ENCODE measurements around the gene ZNF638.

Gene ZNF638, protein sequence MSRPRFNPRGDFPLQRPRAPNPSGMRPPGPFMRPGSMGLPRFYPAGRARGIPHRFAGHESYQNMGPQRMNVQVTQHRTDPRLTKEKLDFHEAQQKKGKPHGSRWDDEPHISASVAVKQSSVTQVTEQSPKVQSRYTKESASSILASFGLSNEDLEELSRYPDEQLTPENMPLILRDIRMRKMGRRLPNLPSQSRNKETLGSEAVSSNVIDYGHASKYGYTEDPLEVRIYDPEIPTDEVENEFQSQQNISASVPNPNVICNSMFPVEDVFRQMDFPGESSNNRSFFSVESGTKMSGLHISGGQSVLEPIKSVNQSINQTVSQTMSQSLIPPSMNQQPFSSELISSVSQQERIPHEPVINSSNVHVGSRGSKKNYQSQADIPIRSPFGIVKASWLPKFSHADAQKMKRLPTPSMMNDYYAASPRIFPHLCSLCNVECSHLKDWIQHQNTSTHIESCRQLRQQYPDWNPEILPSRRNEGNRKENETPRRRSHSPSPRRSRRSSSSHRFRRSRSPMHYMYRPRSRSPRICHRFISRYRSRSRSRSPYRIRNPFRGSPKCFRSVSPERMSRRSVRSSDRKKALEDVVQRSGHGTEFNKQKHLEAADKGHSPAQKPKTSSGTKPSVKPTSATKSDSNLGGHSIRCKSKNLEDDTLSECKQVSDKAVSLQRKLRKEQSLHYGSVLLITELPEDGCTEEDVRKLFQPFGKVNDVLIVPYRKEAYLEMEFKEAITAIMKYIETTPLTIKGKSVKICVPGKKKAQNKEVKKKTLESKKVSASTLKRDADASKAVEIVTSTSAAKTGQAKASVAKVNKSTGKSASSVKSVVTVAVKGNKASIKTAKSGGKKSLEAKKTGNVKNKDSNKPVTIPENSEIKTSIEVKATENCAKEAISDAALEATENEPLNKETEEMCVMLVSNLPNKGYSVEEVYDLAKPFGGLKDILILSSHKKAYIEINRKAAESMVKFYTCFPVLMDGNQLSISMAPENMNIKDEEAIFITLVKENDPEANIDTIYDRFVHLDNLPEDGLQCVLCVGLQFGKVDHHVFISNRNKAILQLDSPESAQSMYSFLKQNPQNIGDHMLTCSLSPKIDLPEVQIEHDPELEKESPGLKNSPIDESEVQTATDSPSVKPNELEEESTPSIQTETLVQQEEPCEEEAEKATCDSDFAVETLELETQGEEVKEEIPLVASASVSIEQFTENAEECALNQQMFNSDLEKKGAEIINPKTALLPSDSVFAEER (N-terminal part only)

DNA sequence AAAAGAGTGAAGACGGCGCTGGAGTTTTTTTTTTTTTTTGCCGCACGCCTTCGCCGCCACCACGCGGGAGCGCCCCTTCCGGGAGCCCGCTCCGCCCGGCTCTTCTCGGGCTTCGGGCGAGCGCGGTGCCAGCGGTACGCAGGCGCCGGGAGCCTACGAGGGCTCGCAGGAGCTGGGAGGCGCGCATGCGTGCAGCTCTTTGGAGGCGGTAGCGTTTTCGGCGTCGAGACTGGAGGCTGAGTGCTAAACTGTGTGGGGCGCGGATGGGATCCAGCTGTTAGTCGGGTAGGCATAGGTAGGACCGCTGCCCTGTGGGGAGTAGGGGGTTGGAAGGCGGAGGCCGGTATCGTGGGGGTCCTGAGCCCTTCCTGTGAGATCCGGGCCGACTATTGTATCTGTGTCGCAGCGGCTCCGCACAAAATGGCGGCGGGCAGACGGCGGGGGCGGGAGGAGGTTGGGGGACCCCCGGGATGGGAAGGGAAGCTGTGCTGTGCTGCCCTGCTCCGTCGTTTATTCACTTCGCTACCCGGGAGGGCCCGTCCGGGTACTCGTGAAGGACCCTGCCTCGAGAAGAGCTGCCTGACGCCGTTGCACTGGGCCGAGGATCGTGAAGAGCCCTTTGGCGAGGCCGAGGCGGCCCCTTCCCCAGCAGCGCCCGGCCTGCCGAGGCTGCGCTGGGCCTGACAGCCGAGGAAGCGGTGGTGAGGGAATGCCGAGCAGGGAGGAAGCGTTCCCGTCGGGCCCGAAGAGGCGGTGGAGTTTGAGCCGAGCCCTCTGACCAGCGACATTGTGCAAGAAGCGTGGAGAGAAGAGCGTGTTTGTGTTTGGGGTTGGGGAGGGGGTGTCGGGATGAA lies at the start of gene ZNF638:
ZNF638 (plus strand) TSS at position 202 of the 854 bp plus-strand sequence. CDS start 17,173 bp downstream, outside the sequence.
- peak within 1 kb of the TSS; percentile 91 for H3K9ac ChIP-seq (ENCODE audit: low read length)
- peaks cover 9% of the 10 kb centered on the region for H3K36me3 ChIP-seq (ENCODE audit: control insufficient read depth, low read depth, low read length)
- peaks cover 22% of the 10 kb centered on the region for H3K4me1 ChIP-seq (ENCODE audit: control insufficient read depth, low read depth, low read length)
- peak within 1 kb of the TSS; percentile 48 for H3K27ac ChIP-seq (ENCODE audit: low read length)
- peak within 1 kb of the TSS; percentile 96 for H3K4me3 ChIP-seq (ENCODE audit: low read length)
- H3K27me3 ChIP-seq (ENCODE audit: control insufficient read depth, insufficient read depth, low read length): no peaks in the 10 kb centered on the region
- H3K9me3 ChIP-seq (ENCODE audit: control insufficient read depth, low read depth, low read length): no peaks in the 10 kb centered on the region

DNA sequence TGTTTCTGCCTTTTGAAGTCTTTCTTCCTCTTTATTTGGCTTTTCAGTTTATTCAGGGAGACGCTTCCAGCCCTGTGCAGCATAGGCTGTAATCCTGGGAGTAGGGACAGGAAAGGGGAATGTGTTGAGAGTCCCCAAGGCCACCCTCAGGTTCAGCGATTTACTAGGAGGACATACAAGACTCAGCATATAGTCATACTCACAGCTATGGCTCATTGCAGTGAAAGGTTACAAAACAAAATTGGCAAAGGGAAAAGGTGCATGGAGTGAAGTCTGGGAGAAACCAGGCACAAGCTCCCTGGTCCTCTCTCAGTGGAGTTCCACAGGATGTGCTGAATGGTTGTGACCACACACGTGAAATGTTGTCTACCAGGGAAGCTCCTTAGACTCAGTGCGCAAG lies 49.6 kb upstream of the ZNF638 start:
- H3K27ac ChIP-seq (ENCODE audit: low read length): no peak overlapping the region
- H3K4me3 ChIP-seq (ENCODE audit: low read length): no peak overlapping the region
- no peaks in the 10 kb centered on the region for H3K9me3 ChIP-seq (ENCODE audit: control insufficient read depth, low read depth, low read length)
- no peaks in the 10 kb centered on the region for H3K36me3 ChIP-seq (ENCODE audit: control insufficient read depth, low read depth, low read length)
- H3K27me3 ChIP-seq (ENCODE audit: control insufficient read depth, insufficient read depth, low read length): peaks cover 23% of the 10 kb centered on the region
- peaks cover 18% of the 10 kb centered on the region for H3K4me1 ChIP-seq (ENCODE audit: control insufficient read depth, low read depth, low read length)
- no peak overlapping the region for H3K9ac ChIP-seq (ENCODE audit: low read length)

DNA sequence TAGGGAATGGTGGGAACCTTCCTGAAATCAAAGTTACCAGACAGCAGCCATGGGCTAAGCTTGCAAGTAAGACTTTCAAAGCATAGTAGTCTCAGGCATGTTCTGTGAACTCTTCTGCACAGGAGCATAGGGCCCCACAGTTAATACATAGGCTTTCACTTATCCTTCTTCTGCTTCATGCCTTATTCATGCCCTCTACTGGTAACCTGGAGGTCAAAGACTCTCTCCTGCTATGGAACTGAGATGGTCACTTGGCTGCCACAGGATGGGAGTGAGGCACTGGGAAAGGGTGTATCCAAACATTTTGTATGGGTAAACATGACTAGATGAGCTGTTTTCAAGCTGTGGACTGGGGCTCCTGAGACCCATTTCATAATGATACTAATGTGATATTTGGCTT lies 49.1 kb upstream of the ZNF638 start:
- H3K27me3 ChIP-seq (ENCODE audit: control insufficient read depth, insufficient read depth, low read length): peaks cover 17% of the 10 kb centered on the region

DNA sequence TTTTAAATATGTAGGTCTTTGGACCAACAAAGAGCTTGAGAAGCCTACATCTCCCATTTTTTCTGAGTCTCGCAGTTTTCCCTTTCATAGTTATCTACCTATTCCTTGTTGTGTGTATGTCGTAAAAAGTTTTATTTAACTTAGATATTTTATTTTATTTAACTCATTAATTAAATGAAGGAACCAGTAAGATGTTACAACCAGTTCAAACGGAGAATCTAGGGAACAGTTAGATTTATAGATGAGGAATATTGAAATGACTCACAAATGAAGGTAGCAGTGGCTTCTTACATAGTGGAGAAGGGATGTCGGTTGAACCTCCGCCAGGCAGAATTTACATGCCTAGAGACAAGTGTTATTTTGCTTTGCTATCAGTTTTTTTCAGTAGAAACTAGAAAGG lies 48.5 kb upstream of the ZNF638 start:
- H3K4me3 ChIP-seq (ENCODE audit: low read length): no peak overlapping the region
- no peak overlapping the region for H3K9ac ChIP-seq (ENCODE audit: low read length)
- H3K4me1 ChIP-seq (ENCODE audit: control insufficient read depth, low read depth, low read length): peaks cover 16% of the 10 kb centered on the region
- H3K27ac ChIP-seq (ENCODE audit: low read length): no peak overlapping the region
- H3K36me3 ChIP-seq (ENCODE audit: control insufficient read depth, low read depth, low read length): no peaks in the 10 kb centered on the region
- peaks cover 11% of the 10 kb centered on the region for H3K27me3 ChIP-seq (ENCODE audit: control insufficient read depth, insufficient read depth, low read length)
- H3K9me3 ChIP-seq (ENCODE audit: control insufficient read depth, low read depth, low read length): no peaks in the 10 kb centered on the region

More for the DNA sequence above, 49.1 kb upstream of the ZNF638 start:
- H3K36me3 ChIP-seq (ENCODE audit: control insufficient read depth, low read depth, low read length): no peaks in the 10 kb centered on the region
- no peaks in the 10 kb centered on the region for H3K9me3 ChIP-seq (ENCODE audit: control insufficient read depth, low read depth, low read length)
- H3K4me3 ChIP-seq (ENCODE audit: low read length): no peak overlapping the region
- peaks cover 18% of the 10 kb centered on the region for H3K4me1 ChIP-seq (ENCODE audit: control insufficient read depth, low read depth, low read length)
- H3K9ac ChIP-seq (ENCODE audit: low read length): no peak overlapping the region
- no peak overlapping the region for H3K27ac ChIP-seq (ENCODE audit: low read length)

DNA sequence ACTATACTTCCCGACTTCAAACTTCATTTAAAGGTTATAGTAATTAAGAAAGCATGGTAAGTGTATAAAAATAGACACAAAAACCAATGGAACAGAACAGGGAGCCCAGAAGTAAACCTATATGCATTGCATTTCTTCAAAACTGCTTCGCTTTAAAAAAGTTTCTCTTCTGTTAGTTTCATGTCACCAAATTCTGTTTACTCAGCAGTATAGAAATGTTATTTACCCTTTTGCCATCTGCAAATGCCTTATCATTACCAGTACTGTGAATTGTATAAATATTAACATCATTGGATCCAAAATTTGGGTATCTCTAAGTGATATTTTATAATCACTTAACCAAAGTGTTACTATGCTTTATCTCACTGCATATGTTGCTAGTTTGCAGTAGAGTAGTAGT lies 45.9 kb upstream of the ZNF638 start:
- no peak overlapping the region for H3K27ac ChIP-seq (ENCODE audit: low read length)
- no peak overlapping the region for H3K9ac ChIP-seq (ENCODE audit: low read length)
- H3K4me1 ChIP-seq (ENCODE audit: control insufficient read depth, low read depth, low read length): no peaks in the 10 kb centered on the region
- H3K9me3 ChIP-seq (ENCODE audit: control insufficient read depth, low read depth, low read length): no peaks in the 10 kb centered on the region
- no peaks in the 10 kb centered on the region for H3K36me3 ChIP-seq (ENCODE audit: control insufficient read depth, low read depth, low read length)
- no peaks in the 10 kb centered on the region for H3K27me3 ChIP-seq (ENCODE audit: control insufficient read depth, insufficient read depth, low read length)
- H3K4me3 ChIP-seq (ENCODE audit: low read length): no peak overlapping the region

DNA sequence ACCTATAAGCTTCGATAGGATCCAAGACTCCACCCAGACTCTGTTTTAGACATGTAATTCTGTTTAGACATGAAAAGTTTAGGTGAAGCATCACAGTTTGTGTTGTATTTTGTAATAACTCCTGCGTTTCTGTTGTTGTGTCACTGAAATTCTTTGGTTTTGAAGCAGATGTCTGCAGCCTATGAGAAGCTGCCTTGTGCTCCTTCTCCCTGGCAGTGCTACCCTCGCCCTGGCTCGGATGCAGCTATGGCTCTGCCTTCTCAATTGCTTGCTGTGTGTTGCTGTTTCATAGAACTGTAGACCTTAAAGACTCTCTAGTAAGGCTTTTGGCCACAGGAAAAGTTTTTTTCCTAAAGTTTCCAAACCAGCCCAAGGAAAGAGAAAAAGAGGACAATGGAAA lies 40.2 kb upstream of the ZNF638 start:
- Histone ChIP-seq H3K4me1 (ENCODE audit: control insufficient read depth, low read depth, low read length) (no peaks in the 10 kb centered on the region), H3K9me3 (ENCODE audit: control insufficient read depth, low read depth, low read length) (no peaks in the 10 kb centered on the region), H3K9ac (ENCODE audit: low read length) (no peak overlapping the region), H3K4me3 (ENCODE audit: low read length) (no peak overlapping the region), H3K27me3 (ENCODE audit: control insufficient read depth, insufficient read depth, low read length) (no peaks in the 10 kb centered on the region), H3K27ac (ENCODE audit: low read length) (no peak overlapping the region), H3K36me3 (ENCODE audit: control insufficient read depth, low read depth, low read length) (no peaks in the 10 kb centered on the region)

DNA sequence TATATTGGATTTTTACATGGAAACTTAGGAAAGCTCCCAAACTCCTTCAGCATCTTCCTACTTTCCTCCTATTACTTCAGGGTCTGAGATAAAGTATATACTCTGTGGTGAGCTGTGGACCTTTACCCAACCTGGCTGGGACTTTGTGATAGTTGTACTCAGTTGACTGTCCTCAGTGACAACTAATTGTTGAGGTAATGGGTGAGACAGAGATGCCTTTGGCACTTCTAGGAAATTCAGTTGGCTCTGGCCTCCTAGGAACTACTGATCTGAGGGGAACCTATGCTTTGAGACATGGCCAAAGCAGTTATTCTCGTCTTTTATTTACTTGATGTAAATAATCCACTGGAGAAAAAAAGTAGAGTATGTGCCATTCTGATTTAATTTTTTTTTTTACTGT lies 39.4 kb upstream of the ZNF638 start:
- Histone ChIP-seq H3K27ac (ENCODE audit: low read length) (no peak overlapping the region), H3K36me3 (ENCODE audit: control insufficient read depth, low read depth, low read length) (no peaks in the 10 kb centered on the region), H3K27me3 (ENCODE audit: control insufficient read depth, insufficient read depth, low read length) (no peaks in the 10 kb centered on the region), H3K9ac (ENCODE audit: low read length) (no peak overlapping the region), H3K4me3 (ENCODE audit: low read length) (no peak overlapping the region), H3K9me3 (ENCODE audit: control insufficient read depth, low read depth, low read length) (no peaks in the 10 kb centered on the region), H3K4me1 (ENCODE audit: control insufficient read depth, low read depth, low read length) (no peaks in the 10 kb centered on the region)

DNA sequence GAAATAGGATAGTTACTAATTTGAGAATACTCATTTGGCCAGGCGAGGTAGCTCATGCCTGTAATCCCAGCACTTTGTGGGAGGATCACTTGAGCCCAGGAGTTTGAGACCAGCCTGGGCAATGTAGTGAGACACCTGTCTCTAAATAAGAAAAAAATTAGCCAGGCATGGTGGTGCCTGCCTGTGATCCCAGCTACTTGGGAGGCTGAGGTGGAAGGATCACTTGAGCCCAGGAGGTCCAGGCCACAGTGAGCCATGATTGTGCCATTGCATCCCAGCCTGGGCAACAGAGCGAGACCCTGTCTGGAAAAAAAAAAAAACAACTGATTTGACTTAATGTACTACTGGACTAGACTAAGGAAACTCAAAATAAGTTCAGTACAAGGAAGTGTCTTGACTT lies 32.7 kb upstream of the ZNF638 start:
- no peaks in the 10 kb centered on the region for H3K9me3 ChIP-seq (ENCODE audit: control insufficient read depth, low read depth, low read length)
- H3K4me1 ChIP-seq (ENCODE audit: control insufficient read depth, low read depth, low read length): no peaks in the 10 kb centered on the region
- H3K36me3 ChIP-seq (ENCODE audit: control insufficient read depth, low read depth, low read length): no peaks in the 10 kb centered on the region
- H3K4me3 ChIP-seq (ENCODE audit: low read length): no peak overlapping the region
- H3K9ac ChIP-seq (ENCODE audit: low read length): no peak overlapping the region
- no peak overlapping the region for H3K27ac ChIP-seq (ENCODE audit: low read length)
- no peaks in the 10 kb centered on the region for H3K27me3 ChIP-seq (ENCODE audit: control insufficient read depth, insufficient read depth, low read length)

DNA sequence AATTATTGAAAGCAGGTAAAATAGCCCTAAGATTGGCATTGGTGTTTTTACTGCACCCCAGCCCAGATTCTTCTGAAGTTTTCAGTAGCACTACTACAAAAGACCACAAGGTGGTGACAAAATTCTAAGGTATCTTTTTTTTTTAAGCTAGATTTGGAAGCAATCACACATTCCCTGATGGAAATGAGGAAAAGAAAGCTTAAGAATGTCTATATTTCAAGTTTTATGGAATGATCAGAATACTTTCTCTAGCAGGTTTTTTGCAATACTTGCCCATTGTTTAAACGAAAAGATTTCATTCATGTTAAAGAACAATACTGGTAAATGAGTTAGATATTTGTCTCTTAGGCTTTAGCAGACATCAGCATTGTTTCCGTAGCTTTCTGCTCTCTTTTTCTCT lies 32.1 kb upstream of the ZNF638 start:
- Histone ChIP-seq H3K4me1 (ENCODE audit: control insufficient read depth, low read depth, low read length) (no peaks in the 10 kb centered on the region), H3K9ac (ENCODE audit: low read length) (no peak overlapping the region), H3K9me3 (ENCODE audit: control insufficient read depth, low read depth, low read length) (no peaks in the 10 kb centered on the region), H3K27ac (ENCODE audit: low read length) (no peak overlapping the region), H3K36me3 (ENCODE audit: control insufficient read depth, low read depth, low read length) (no peaks in the 10 kb centered on the region), H3K4me3 (ENCODE audit: low read length) (no peak overlapping the region), H3K27me3 (ENCODE audit: control insufficient read depth, insufficient read depth, low read length) (no peaks in the 10 kb centered on the region)

DNA sequence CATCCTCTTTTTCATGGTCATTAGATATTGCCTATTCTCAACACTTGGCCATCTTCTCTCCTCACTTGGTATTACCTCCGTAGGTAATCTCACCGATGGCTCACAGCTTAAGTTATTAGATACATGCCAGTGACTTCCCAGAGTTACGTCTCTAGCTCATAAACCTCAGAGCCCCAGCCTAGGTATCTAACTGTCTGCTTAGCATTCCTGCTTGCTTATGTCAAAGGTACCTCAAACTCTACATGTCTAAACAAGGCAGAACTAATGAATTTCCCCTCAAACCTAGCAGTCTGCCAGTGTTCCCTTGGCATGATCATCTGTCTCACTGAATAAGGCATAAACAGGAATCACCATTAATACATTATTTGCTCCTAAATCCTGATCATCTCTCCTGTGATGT lies 27.7 kb upstream of the ZNF638 start:
- H3K36me3 ChIP-seq (ENCODE audit: control insufficient read depth, low read depth, low read length): no peaks in the 10 kb centered on the region
- H3K27me3 ChIP-seq (ENCODE audit: control insufficient read depth, insufficient read depth, low read length): no peaks in the 10 kb centered on the region
- no peaks in the 10 kb centered on the region for H3K9me3 ChIP-seq (ENCODE audit: control insufficient read depth, low read depth, low read length)
- H3K9ac ChIP-seq (ENCODE audit: low read length): no peak overlapping the region
- H3K4me3 ChIP-seq (ENCODE audit: low read length): no peak overlapping the region
- H3K4me1 ChIP-seq (ENCODE audit: control insufficient read depth, low read depth, low read length): no peaks in the 10 kb centered on the region
- no peak overlapping the region for H3K27ac ChIP-seq (ENCODE audit: low read length)
